DMS153 treated with DMSO at 0.1 percent for 48 hours (cell line): Measurements from ENCODE around the gene MAP2K4.
"Not testable (repeated sequence)": the region's sequence is repeated elsewhere in the genome, so short reads cannot be mapped to it uniquely, and the experiment has no call there.

Experiments used
- DNase-seq: peaks from one replicate; lab custom pipeline; 2025; ENCODE audit not compliant: unreplicated experiment; lab: John Stamatoyannopoulos, UW

Gene MAP2K4

GRCh38 chr17:12137859-12138258 lies 117.2 kb downstream of the MAP2K4 start:
- no peak for DNase-seq

DNA sequence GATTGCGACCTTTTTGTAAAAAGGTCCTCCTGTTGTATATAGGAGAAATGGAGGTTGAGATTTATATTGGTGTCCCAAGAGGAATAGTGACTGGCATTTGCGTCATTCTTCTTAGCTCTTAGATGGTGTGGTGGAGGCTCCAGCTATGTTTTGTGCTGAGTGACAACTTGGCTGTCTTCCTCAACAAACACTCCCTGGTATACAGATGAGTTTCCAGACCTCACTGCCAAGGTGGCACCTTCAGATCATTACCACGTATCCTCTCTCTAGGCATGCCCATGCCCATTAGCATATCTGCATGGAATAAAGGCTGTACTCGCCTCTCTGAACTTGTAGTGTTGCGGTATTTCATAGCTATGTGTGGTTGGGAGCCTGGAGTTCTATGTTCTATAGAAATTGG lies 120.0 kb downstream of the MAP2K4 start:
- no peak for DNase-seq

DNA sequence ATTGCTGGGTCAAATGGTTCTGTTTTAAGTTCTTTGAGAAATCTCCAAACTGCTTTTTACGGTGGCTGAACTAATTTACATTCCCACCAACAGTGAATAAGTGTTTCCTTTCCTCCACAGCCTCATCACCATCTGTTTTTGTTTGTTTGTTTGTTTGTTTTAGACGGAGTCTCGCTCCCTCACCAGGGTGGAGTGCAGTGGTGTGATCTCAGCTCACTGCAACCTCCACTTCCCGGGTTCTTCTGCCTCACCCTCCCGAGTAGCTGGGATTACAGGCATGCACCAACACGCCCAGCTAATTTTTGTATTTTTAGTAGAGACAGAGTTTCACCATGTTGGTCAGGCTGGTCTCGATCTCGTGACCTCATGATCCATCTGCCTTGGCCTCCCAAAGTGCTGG lies 141.5 kb downstream of the MAP2K4 start:
- not testable (repeated sequence) for DNase-seq

GRCh38 chr17:12164085-12164484 lies 143.4 kb downstream of the MAP2K4 start:
- DNase-seq = no peak

DNA sequence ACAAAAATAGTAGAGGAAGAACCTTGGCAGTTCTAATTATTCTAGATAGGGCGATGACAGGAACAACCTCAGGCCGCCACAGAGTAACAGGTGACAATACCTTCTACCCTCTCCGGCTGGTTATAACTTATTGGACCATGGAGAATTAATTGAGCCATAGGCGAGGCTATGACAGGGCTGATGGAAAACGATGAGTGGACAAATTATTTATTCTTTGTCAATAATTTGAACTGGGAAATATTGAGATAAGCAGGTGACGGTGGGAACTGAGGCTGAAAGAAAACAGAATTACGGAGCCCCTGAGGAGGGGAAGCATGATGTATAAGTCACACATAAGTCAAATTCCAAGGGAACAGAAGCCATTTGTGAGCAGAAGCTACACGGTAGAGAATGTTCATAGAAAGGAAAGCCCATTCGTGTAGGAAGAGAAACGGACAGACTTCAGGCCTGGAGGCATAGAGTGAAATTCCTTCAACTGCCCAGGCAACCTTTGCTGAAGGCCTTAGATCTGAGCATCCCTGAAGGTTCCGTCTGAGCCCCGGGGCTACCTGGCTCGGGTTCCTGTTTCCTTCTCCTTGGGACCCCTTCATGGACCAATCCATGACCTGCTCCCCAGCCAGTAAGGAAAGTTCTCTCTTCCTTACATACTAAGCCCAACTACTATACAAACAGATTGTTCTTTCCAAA lies 158.1 kb downstream of the MAP2K4 start:
- DNase-seq = no peak

DNA sequence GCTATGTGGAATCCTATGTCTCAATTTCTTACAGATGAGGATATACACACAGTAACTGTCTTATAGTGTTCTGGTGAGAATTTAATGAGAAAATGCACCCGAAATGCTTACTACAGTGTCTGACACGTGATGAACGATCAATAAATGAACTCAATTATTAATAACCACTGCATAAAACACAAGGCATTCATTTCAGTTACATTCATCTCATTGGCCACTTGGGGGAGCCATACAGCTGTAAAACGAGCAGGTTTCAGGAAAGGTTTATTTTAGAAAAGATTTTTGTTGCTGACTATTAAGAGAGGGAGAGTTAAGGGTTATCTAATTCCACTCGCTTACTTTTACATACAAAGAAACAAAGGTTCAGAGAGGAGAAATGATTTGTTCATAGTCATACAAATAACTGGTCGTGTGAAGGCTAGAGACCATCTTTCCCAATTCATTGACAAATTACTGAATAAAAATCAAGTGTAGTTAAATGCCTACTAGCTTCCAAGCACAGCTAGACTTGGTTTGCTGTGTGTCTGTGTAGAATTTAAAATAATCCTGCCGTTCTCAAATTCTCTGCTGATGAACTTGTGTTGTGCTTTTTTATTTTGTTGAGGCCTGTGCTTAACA lies 160.1 kb downstream of the MAP2K4 start:
- no peak for DNase-seq

- DNase-seq = no peak
Measured at GRCh38 chr17:12187658-12188057, 167.0 kb downstream of the MAP2K4 start.

GRCh38 chr17:12193144-12193735 lies 172.6 kb downstream of the MAP2K4 start:
- no peak for DNase-seq
